ENCODE measurements around the gene CDH6.

The CDH6 gene

DNA sequence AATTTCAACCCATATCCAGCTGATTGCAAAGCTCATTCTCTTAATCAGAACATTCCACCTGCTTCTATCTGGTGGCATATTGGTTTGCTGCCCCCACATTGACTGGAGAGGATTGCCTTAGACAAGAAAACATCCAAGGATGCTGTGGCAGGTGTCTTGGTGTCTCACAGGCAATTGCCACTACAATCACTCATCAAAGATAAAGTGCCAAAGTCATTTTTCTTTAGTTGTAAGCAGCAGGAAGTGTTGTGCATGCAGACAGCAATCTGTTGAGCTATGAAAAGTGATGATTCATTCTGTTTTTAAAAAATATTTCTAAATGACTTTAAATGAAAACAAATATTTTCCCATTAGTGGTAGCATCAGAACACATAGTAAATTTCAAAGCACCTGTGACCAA, 53.9 kb downstream of the CDH6 start:
- Histone ChIP-seq H3K9ac (no peak overlapping the region), H3K4me3 (IDR thresholded peaks at IDR 0.05; ENCODE audit: insufficient read depth, low read depth, low read length) (no peak overlapping the region), H3K4me2 (no peak overlapping the region), H3K4me1 (ENCODE audit: low read depth, poor library complexity, severe bottlenecking) (no peaks in the 10 kb centered on the region), H3K27me3 (ENCODE audit: insufficient read depth, low read depth) (no peaks in the 10 kb centered on the region), H4K20me1 (ENCODE audit: insufficient read depth) (no peaks in the 10 kb centered on the region), H3K36me3 (ENCODE audit: insufficient read depth) (no peaks in the 10 kb centered on the region), H3K27ac (no peak overlapping the region), H3K79me2 (ENCODE audit: insufficient read depth, low read depth) (no peaks in the 10 kb centered on the region), H2AFZ (ENCODE audit: low read depth) (no peak overlapping the region)
- TF ChIP-seq, protein P1, sequence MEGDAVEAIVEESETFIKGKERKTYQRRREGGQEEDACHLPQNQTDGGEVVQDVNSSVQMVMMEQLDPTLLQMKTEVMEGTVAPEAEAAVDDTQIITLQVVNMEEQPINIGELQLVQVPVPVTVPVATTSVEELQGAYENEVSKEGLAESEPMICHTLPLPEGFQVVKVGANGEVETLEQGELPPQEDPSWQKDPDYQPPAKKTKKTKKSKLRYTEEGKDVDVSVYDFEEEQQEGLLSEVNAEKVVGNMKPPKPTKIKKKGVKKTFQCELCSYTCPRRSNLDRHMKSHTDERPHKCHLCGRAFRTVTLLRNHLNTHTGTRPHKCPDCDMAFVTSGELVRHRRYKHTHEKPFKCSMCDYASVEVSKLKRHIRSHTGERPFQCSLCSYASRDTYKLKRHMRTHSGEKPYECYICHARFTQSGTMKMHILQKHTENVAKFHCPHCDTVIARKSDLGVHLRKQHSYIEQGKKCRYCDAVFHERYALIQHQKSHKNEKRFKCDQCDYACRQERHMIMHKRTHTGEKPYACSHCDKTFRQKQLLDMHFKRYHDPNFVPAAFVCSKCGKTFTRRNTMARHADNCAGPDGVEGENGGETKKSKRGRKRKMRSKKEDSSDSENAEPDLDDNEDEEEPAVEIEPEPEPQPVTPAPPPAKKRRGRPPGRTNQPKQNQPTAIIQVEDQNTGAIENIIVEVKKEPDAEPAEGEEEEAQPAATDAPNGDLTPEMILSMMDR (conservative IDR thresholded peaks at IDR 0.05; ENCODE audit: low read depth, low read length): no peak

GRCh38 chr5:31250201-31250600, 56.7 kb downstream of the CDH6 start:
- H3K27me3 ChIP-seq (ENCODE audit: insufficient read depth, low read depth): no peaks in the 10 kb centered on the region
- TF ChIP-seq, protein P1 (conservative IDR thresholded peaks at IDR 0.05; ENCODE audit: low read depth, low read length): no peak
- no peak overlapping the region for H3K9ac ChIP-seq
- no peak overlapping the region for H2AFZ ChIP-seq (ENCODE audit: low read depth)
- no peak overlapping the region for H3K4me2 ChIP-seq
- H3K79me2 ChIP-seq (ENCODE audit: insufficient read depth, low read depth): no peaks in the 10 kb centered on the region
- H3K27ac ChIP-seq: no peak overlapping the region
- no peaks in the 10 kb centered on the region for H4K20me1 ChIP-seq (ENCODE audit: insufficient read depth)
- no peaks in the 10 kb centered on the region for H3K4me1 ChIP-seq (ENCODE audit: low read depth, poor library complexity, severe bottlenecking)
- no peak overlapping the region for H3K4me3 ChIP-seq (IDR thresholded peaks at IDR 0.05; ENCODE audit: insufficient read depth, low read depth, low read length)
- no peaks in the 10 kb centered on the region for H3K36me3 ChIP-seq (ENCODE audit: insufficient read depth)

DNA sequence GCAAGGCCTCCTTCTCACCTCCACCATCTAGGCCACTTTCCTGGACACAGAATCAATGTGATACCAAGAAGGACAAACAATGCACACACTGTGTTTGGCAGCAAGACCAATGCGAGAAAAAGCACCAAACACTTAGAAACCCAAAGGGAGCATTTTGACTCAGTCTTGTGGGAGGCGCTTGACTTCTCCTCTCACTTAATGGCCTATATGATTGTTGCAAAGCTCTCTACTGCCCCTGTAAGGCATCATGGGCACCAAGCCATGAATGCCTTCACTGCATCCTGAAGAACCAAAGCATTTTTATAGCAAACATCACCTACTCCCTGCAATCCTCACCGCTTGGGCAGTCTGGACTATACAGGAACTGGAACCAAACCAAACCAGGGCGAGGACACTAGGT, 57.5 kb downstream of the CDH6 start:
- H3K4me1 ChIP-seq (ENCODE audit: low read depth, poor library complexity, severe bottlenecking): no peaks in the 10 kb centered on the region
- TF ChIP-seq, protein P1 (conservative IDR thresholded peaks at IDR 0.05; ENCODE audit: low read depth, low read length): no peak
- H3K4me2 ChIP-seq: no peak overlapping the region
- no peaks in the 10 kb centered on the region for H4K20me1 ChIP-seq (ENCODE audit: insufficient read depth)
- H3K4me3 ChIP-seq (IDR thresholded peaks at IDR 0.05; ENCODE audit: insufficient read depth, low read depth, low read length): no peak overlapping the region
- H3K36me3 ChIP-seq (ENCODE audit: insufficient read depth): no peaks in the 10 kb centered on the region
- H2AFZ ChIP-seq (ENCODE audit: low read depth): no peak overlapping the region
- no peak overlapping the region for H3K9ac ChIP-seq
- H3K79me2 ChIP-seq (ENCODE audit: insufficient read depth, low read depth): no peaks in the 10 kb centered on the region
- H3K27ac ChIP-seq: no peak overlapping the region
- no peaks in the 10 kb centered on the region for H3K27me3 ChIP-seq (ENCODE audit: insufficient read depth, low read depth)

- H4K20me1 ChIP-seq (ENCODE audit: insufficient read depth): no peaks in the 10 kb centered on the region
- no peaks in the 10 kb centered on the region for H3K36me3 ChIP-seq (ENCODE audit: insufficient read depth)
- H3K9ac ChIP-seq: no peak overlapping the region
- H2AFZ ChIP-seq (ENCODE audit: low read depth): no peak overlapping the region
- TF ChIP-seq, protein P1 (conservative IDR thresholded peaks at IDR 0.05; ENCODE audit: low read depth, low read length): no peak
- H3K79me2 ChIP-seq (ENCODE audit: insufficient read depth, low read depth): no peaks in the 10 kb centered on the region
- H3K27me3 ChIP-seq (ENCODE audit: insufficient read depth, low read depth): no peaks in the 10 kb centered on the region
- no peak overlapping the region for H3K27ac ChIP-seq
- H3K4me1 ChIP-seq (ENCODE audit: low read depth, poor library complexity, severe bottlenecking): no peaks in the 10 kb centered on the region
- no peak overlapping the region for H3K4me2 ChIP-seq
- H3K4me3 ChIP-seq (IDR thresholded peaks at IDR 0.05; ENCODE audit: insufficient read depth, low read depth, low read length): no peak overlapping the region
Observed at GRCh38 chr5:31255041-31255440, 61.6 kb downstream of the CDH6 start.
